GM12892 (cell line): Measurements from ENCODE around the gene IFNA14.

Experiments
- POLR2A ChIP-seq: IDR thresholded peaks from 2 replicates; pipeline ENCODE4 v1.6.1; 2011; ENCODE audit warnings: low read depth, low read length, control low read depth
- POLR2AphosphoS5 ChIP-seq: IDR thresholded peaks from 2 replicates; pipeline ENCODE4 v1.6.1; 2011; ENCODE audit warnings: low read depth, low read length, control low read depth
- TAF1 ChIP-seq: IDR thresholded peaks from 2 replicates; pipeline ENCODE4 v1.6.1; 2011; ENCODE audit warnings: low read depth, mild to moderate bottlenecking, control low read depth, low read length, borderline replicate concordance

DNA sequence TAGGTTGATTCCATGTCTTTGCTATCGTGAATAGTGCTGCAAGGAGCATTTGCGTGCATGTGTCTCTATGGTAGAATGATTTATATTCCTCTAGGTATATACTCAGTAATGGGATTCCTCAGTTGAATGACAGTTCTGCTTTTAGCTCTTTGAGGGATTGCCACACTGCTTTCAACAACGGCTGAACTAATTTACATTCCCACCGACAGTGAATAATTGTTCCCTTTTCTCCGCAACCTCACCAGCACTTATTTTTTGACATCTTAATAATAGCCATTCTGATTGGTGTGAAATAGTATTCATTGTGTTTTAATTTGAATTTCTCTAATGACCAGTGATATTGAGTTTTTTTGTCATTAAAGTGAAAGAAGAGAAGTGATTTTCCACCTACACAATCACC is 46.9 kb upstream of the IFNA14 start:
- TF ChIP-seq POLR2AphosphoS5 (no peak), POLR2A (no peak), TAF1 (no peak)
